ENCODE measurements around the gene CISD3.

The CISD3 gene

DNA sequence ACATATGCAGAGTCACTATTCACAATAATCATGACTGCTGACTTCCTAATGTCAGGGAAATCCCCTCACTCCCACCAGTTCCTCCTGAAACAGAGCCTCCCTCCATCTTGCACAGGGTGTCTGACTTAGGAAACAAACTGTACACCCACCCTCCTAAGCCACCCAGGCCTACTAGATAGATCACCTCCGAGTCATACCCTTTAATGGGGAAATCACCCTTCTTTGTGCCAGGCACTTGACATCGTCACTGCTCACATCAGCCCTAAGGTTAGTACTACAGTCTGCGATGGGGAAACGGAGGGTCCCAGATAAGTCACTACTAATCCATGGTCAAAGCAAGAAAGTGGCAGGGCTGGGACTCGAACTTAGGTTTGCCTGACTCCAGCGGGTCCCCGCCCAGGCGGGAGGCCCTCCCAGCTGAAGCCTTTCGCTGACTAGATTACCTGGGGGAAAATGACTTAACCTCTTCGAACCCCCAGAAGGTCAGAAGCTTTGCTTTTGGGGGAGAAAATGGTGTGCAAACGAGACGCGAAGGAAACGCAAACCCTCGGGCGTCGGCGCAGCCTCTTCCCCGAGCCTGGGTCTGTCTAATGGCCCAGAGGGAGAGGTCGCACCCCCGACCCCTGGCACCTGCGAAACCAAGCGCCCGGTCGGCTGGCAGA is 28.5 kb upstream of the CISD3 start:
- Histone ChIP-seq H3K4me3 (ENCODE audit: low read depth, low read length, poor library complexity, severe bottlenecking) (peak overlapping the region; percentile 95), H3K27me3 (ENCODE audit: insufficient read depth, low read length) (peaks cover 4% of the 10 kb centered on the region; the same call in 1 of the 2 replicates), H3K9ac (ENCODE audit: low read length) (peak overlapping the region; percentile 68), H4K20me1 (ENCODE audit: insufficient read depth, low read length) (no peaks in the 10 kb centered on the region), H3K36me3 (ENCODE audit: insufficient read depth, low read length) (no peaks in the 10 kb centered on the region; the same call in 1 of the 2 replicates), H3K4me2 (ENCODE audit: low read length) (peak overlapping the region; percentile 73), H3K4me1 (ENCODE audit: insufficient read depth, low read length, severe bottlenecking) (peaks cover 30% of the 10 kb centered on the region), H3F3A (ENCODE audit: insufficient read depth, low read length) (peaks cover 7% of the 10 kb centered on the region; the same call in 1 of the 2 replicates), H3K79me2 (ENCODE audit: insufficient read depth, low read length) (0 out of 2 replicates have a peak, but pooled peaks cover 4% of the 10 kb centered on the region), H3K9me2 (ENCODE audit: low read depth, low read length) (no peaks in the 10 kb centered on the region), H3K9me3 (ENCODE audit: low read length) (no peaks in the 10 kb centered on the region), H3K27ac (ENCODE audit: low read depth, low read length, poor library complexity, severe bottlenecking) (peak overlapping the region; percentile 79), H2AFZ (ENCODE audit: low read length) (peak overlapping the region; percentile 20; the same call in 1 of the 2 replicates)
- no peak for TF ChIP-seq CTCF (IDR thresholded peaks at IDR 0.05; ENCODE audit: low read length)
- no peak for TF ChIP-seq EZH2 (IDR thresholded peaks at IDR 0.05; ENCODE audit: borderline replicate concordance, low read length)

GRCh38 chr17:38702166-38702915 is 27.8 kb upstream of the CISD3 start:
- Histone ChIP-seq H2AFZ (ENCODE audit: low read length) (no peak overlapping the region), H3F3A (ENCODE audit: insufficient read depth, low read length) (peaks cover 7% of the 10 kb centered on the region; the same call in 1 of the 2 replicates), H3K27ac (ENCODE audit: low read depth, low read length, poor library complexity, severe bottlenecking) (peak overlapping the region; percentile 90), H3K4me1 (ENCODE audit: insufficient read depth, low read length, severe bottlenecking) (peaks cover 37% of the 10 kb centered on the region), H3K9me2 (ENCODE audit: low read depth, low read length) (no peaks in the 10 kb centered on the region), H3K9ac (ENCODE audit: low read length) (peak overlapping the region; percentile 93), H3K79me2 (ENCODE audit: insufficient read depth, low read length) (0 out of 2 replicates have a peak, but pooled peaks cover 4% of the 10 kb centered on the region), H3K4me3 (ENCODE audit: low read depth, low read length, poor library complexity, severe bottlenecking) (peak overlapping the region; percentile 95), H3K36me3 (ENCODE audit: insufficient read depth, low read length) (peaks cover 2% of the 10 kb centered on the region), H3K27me3 (ENCODE audit: insufficient read depth, low read length) (peaks cover 4% of the 10 kb centered on the region; the same call in 1 of the 2 replicates), H4K20me1 (ENCODE audit: insufficient read depth, low read length) (no peaks in the 10 kb centered on the region), H3K4me2 (ENCODE audit: low read length) (peak overlapping the region; percentile 94), H3K9me3 (ENCODE audit: low read length) (no peaks in the 10 kb centered on the region)
- TF ChIP-seq CTCF (IDR thresholded peaks at IDR 0.05; ENCODE audit: low read length) (no peak), EZH2 (IDR thresholded peaks at IDR 0.05; ENCODE audit: borderline replicate concordance, low read length) (no peak)

DNA sequence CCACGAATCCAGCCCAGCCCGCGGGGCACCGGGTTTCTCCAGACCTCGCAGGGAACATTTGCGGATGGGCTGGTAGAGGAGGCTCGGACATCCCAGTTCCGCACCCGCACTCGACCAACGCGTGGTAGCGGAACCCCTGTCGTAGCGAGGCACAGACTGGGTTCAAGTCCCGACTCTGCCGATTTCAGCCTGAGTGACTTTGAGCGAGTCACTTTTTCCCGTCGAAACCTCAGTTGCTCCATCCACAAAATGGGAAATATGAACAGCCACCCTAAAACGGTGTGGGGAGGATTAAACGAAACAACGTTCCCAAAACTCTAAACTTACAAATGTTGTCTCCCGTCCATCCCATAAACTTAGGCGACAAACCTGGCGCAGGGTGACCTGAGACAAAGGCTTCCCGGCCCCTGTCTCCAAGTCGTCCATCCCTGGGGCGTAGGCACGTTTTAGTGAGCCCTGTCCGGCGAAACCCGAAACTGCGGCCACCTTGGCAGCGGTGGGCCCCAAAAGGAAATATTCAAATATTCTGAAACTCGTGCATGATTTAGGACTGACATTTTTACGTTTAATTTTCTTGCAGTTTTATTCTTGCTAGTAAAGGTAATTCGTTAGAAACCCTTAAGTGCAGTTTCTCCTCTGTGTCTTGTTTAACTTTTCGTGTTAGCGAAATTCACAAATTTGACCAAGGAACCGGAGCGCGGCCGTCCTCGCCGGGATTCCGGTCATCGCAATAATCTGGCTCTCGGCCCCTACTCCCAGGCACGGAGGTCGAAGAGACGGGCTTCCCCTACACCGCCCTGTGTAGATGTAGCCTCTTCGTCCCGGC is 27.0 kb upstream of the CISD3 start:
- Histone ChIP-seq H3K4me1 (ENCODE audit: insufficient read depth, low read length, severe bottlenecking) (peaks cover 39% of the 10 kb centered on the region), H3F3A (ENCODE audit: insufficient read depth, low read length) (peaks cover 7% of the 10 kb centered on the region; the same call in 1 of the 2 replicates), H3K27ac (ENCODE audit: low read depth, low read length, poor library complexity, severe bottlenecking) (peak overlapping the region; percentile 90), H3K36me3 (ENCODE audit: insufficient read depth, low read length) (peaks cover 9% of the 10 kb centered on the region), H3K9ac (ENCODE audit: low read length) (peak overlapping the region; percentile 93), H3K9me3 (ENCODE audit: low read length) (no peaks in the 10 kb centered on the region), H3K79me2 (ENCODE audit: insufficient read depth, low read length) (0 out of 2 replicates have a peak, but pooled peaks cover 4% of the 10 kb centered on the region), H3K4me2 (ENCODE audit: low read length) (peak overlapping the region; percentile 94), H2AFZ (ENCODE audit: low read length) (no peak overlapping the region), H3K4me3 (ENCODE audit: low read depth, low read length, poor library complexity, severe bottlenecking) (peak overlapping the region; percentile 95), H4K20me1 (ENCODE audit: insufficient read depth, low read length) (no peaks in the 10 kb centered on the region), H3K27me3 (ENCODE audit: insufficient read depth, low read length) (peaks cover 4% of the 10 kb centered on the region; the same call in 1 of the 2 replicates), H3K9me2 (ENCODE audit: low read depth, low read length) (no peaks in the 10 kb centered on the region)
- TF ChIP-seq EZH2 (IDR thresholded peaks at IDR 0.05; ENCODE audit: borderline replicate concordance, low read length), result no peak
- no peak for TF ChIP-seq CTCF (IDR thresholded peaks at IDR 0.05; ENCODE audit: low read length)

All from OCI-LY1 (cell line).